Upper lobe of right lung (tissue), 1 donor: Measurements from ENCODE around the gene LPP. TPM values are rescaled to one million over a fixed set of nuclear protein-coding genes. Genes with fewer than 3 reads are reported as not detected.

ENCODE experiments used
- ATAC-seq: fragments of 200-7000 bp; cut with Tn5 transposase; one replicate; pipeline ENCODE4 v1.9.1; 2020; ENCODE audit warnings: mild to moderate bottlenecking, moderate library complexity
- DNase-seq: peaks from one replicate; pipeline ENCODE4 v3.0.0-alpha.2; 2020
- H3K27ac ChIP-seq: fragments of 200-600 bp; one replicate; pipeline ENCODE4 v1.8.0; 2022
- H3K27me3 ChIP-seq: fragments of 200-600 bp; one replicate; pipeline ENCODE4 v1.8.0; 2022; ENCODE audit warnings: mild to moderate bottlenecking
- H3K36me3 ChIP-seq: fragments of 200-600 bp; one replicate; pipeline ENCODE4 v1.8.0; 2022
- H3K4me1 ChIP-seq: fragments of 200-600 bp; one replicate; pipeline ENCODE4 v1.8.0; 2022
- H3K4me3 ChIP-seq: fragments of 200-600 bp; one replicate; pipeline ENCODE4 v1.8.0; 2022; ENCODE audit warnings: mild to moderate bottlenecking
- H3K9me3 ChIP-seq: fragments of 200-600 bp; one replicate; pipeline ENCODE4 v1.8.0; 2022
- CTCF ChIP-seq: fragments of 200-600 bp; IDR thresholded peaks from one replicate; pipeline ENCODE4 v1.8.0; 2022; ENCODE audit warnings: antibody characterized with exemption
- intact Hi-C: fragments of 100-400 bp; cut with DNase I; formaldehyde crosslinking; loops from one replicate; pipeline ENCODE4 v1.11.0; 2022
- total RNA-seq: library from RNA; stranded (reverse); fragmentation: NEBNext Ultra II Directional; extraction: Animal tissue kit (Norgen Biotek cat#: 25700); gene quantifications from one replicate; pipeline ENCODE4 v1.2.1, GENCODE V29; 2021
- donor health status: DM: no; HTN: yes; CAD: no; lungs with severe emphysema.

LPP gene
- total RNA-seq, 1 donor from 2014 or later, result 191 TPM

DNA sequence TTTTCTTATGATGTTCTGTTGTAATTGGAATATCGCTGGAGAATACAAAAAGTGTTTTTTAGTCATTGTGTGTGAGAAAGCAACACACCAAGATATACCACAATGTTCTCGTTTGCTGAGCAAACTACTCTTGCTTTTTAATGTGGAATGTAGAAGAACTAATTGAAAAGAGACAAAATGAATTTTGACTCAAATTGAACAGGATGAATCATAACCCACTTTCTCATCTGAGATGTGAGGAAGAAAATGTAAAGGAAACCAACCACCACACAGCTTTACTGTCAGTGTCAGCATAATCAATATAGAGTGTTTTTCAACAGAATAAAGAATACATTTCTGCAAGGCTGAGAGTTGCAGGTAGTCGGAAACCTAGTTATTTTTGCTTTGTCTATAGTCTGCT lies 569.0 kb downstream of the LPP start:
- ATAC-seq (no peak), DNase-seq (no peak)
- no peak for TF ChIP-seq CTCF

DNA sequence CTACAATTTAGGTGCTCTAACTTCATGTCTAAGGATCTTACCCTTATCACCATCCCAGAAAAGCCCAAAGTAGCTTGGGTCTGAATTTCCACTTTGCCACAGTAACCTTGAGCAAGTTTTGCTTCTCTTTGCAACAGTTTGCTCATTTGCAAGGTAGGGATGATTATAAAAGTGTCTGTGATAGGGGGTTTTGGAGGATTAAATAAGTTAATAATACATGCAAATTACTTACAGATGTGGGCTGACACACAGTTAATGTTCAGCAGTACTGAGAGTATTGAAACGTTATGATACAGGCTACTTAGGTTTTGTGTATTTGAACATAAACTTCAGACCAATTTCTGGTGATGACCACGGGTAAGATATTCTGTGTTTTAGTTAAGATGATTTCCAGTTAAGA lies 573.1 kb downstream of the LPP start:
- no peak for DNase-seq
- no peak overlapping the region for H3K27ac ChIP-seq

More for the DNA sequence above, 569.0 kb downstream of the LPP start:
- Histone ChIP-seq H3K27ac (no peak overlapping the region), H3K27me3 (no peaks in the 10 kb centered on the region), H3K4me1 (peaks cover 3% of the 10 kb centered on the region), H3K36me3 (no peaks in the 10 kb centered on the region), H3K4me3 (no peak overlapping the region), H3K9me3 (no peaks in the 10 kb centered on the region)
- intact Hi-C loops, result no loop called here

DNA sequence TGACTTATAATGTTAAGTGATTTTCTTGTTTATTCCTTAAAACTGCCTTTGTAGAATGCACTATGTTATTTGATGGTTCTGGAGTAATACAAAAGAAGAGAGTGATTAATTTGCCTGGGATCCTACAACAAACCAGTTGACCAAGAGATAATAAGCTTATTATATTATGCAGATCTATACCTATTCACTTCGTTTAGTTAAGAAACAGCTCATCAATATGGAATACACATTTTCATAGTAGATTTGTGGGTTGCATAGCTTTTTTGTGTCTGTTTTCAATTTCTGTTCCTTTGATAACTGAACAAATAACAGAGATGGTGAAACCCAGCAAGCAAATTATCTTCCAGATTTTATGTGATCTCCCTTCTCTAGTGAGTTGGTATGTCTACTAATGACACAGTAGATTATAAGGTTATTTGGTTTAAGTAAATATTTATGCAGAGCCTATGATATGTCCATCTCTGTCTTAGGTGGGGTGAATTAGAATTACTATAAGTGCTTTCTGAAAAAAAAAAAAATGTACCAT lies 574.5 kb downstream of the LPP start:
- no peak for TF ChIP-seq CTCF
- no peak for DNase-seq
- Histone ChIP-seq H3K4me3 (no peak overlapping the region), H3K36me3 (no peaks in the 10 kb centered on the region), H3K27ac (no peak overlapping the region), H3K4me1 (peaks cover 3% of the 10 kb centered on the region), H3K27me3 (no peaks in the 10 kb centered on the region), H3K9me3 (no peaks in the 10 kb centered on the region)
- ATAC-seq, result no peak
- intact Hi-C loops, result no loop called here

More for the DNA sequence above, 573.1 kb downstream of the LPP start:
- no peak overlapping the region for H3K4me3 ChIP-seq
- no peak for ATAC-seq
- H3K27me3 ChIP-seq, result no peaks in the 10 kb centered on the region
- H3K4me1 ChIP-seq, result peaks cover 3% of the 10 kb centered on the region
- intact Hi-C loops, result no loop called here
- H3K9me3 ChIP-seq, result no peaks in the 10 kb centered on the region
- TF ChIP-seq CTCF, result no peak
- H3K36me3 ChIP-seq, result no peaks in the 10 kb centered on the region

DNA sequence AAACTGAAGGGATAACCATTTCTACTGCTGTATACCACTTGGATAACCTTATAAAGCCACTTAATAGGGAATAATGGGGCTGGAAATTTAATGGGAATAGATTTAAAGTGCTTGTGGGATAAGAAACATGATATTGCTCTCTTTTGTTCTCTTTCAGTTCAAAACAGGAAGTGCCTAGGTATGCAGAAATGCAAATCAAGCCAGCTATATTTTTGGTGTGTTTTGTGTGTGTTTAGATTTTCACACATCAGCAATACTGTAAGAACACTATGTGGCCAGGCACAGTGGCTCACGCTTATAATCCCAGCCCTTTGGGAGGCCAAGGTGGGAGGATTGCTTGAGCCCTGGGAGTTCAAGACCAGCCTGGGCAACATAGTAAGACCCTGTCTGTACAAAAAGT lies 575.5 kb downstream of the LPP start:
- Histone ChIP-seq H3K27ac (no peak overlapping the region), H3K4me3 (no peak overlapping the region), H3K36me3 (no peaks in the 10 kb centered on the region), H3K4me1 (peaks cover 3% of the 10 kb centered on the region), H3K9me3 (no peaks in the 10 kb centered on the region), H3K27me3 (no peaks in the 10 kb centered on the region)
- no peak for TF ChIP-seq CTCF
- intact Hi-C loops, result no loop called here
- ATAC-seq, result no peak
- no peak for DNase-seq

DNA sequence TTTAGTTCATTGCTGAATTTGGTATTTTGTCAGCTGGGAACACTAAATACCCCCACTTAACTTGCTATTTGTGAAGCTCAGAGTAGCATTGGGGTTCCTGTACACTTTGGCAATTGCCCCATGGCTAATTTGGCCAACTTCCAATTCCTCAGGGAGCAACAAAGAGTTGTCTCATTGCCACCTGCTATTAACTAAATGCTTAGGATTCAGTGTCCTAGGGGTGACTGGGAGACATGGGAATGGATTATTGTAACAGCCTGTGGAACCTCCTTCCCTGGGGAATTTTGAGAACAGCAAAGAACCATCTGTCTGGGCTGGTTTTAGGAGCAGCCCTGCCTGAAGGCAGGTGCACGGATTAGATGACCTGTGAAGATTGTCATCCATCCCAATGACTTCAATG lies 580.4 kb downstream of the LPP start:
- no peak overlapping the region for H3K27ac ChIP-seq
- no peak for TF ChIP-seq CTCF
- no peaks in the 10 kb centered on the region for H3K27me3 ChIP-seq
- H3K36me3 ChIP-seq, result no peaks in the 10 kb centered on the region
- intact Hi-C loops, result no loop called here
- H3K9me3 ChIP-seq, result no peaks in the 10 kb centered on the region
- ATAC-seq, result no peak
- H3K4me3 ChIP-seq, result no peak overlapping the region
- no peaks in the 10 kb centered on the region for H3K4me1 ChIP-seq
- no peak for DNase-seq

DNA sequence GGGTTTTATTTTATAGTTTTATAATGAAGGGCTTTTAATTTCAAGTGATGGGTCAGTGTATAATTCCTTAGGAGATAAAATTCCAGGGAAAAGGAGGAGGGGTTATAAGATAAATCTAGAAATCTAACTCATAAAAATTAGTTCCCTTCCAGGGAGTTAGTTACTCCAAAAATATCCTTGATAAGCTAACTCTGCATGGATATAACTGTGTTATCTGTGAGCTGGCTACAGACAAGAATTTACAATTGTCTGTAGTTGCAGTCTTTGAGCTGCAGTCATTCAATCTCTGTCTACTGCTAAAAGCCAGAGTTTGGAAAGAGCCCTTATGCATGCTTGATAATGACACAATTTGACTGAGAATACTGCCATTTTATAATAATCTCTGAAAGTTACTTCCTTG lies 585.6 kb downstream of the LPP start:
- Histone ChIP-seq H3K36me3 (no peaks in the 10 kb centered on the region), H3K4me3 (no peak overlapping the region), H3K9me3 (no peaks in the 10 kb centered on the region), H3K27ac (no peak overlapping the region), H3K27me3 (no peaks in the 10 kb centered on the region), H3K4me1 (no peaks in the 10 kb centered on the region)
- TF ChIP-seq CTCF, result no peak
- DNase-seq (no peak), ATAC-seq (no peak)
- intact Hi-C loops, result no loop called here
